H9 (cell line): Measurements from ENCODE around the gene DLGAP4. TPM values are rescaled to one million over a fixed set of nuclear protein-coding genes. Genes with fewer than 3 reads are reported as not detected.

Source experiments
- DNase-seq: peaks from one replicate; pipeline ENCODE4 v3.0.0-alpha.2; 2017
- H2AFZ ChIP-seq: one replicate; pipeline ENCODE4 v1.6.1; 2013; ENCODE audit warnings: mild to moderate bottlenecking, low read length, control low read depth, moderate library complexity
- H2AK5ac ChIP-seq: 2 replicates; pipeline ENCODE4 v1.6.1; 2013; ENCODE audit warnings: low read length, control low read depth, mixed read lengths; ENCODE audit not compliant: insufficient read length
- H2BK120ac ChIP-seq: one replicate; pipeline ENCODE4 v1.6.1; 2013; ENCODE audit warnings: low read depth, mild to moderate bottlenecking, low read length, control low read depth, inconsistent platforms; ENCODE audit not compliant: poor library complexity, severe bottlenecking
- H2BK12ac ChIP-seq: 2 replicates; pipeline ENCODE4 v1.6.1; 2013; ENCODE audit warnings: low read length, control low read depth, mixed read lengths, low read depth; ENCODE audit not compliant: insufficient read length
- H2BK15ac ChIP-seq: 2 replicates; pipeline ENCODE4 v1.6.1; 2013; ENCODE audit warnings: low read depth, low read length, control low read depth
- H2BK20ac ChIP-seq: one replicate; pipeline ENCODE4 v1.6.1; 2013; ENCODE audit warnings: low read depth, mild to moderate bottlenecking, low read length, control low read depth, inconsistent platforms; ENCODE audit not compliant: poor library complexity, severe bottlenecking
- H2BK5ac ChIP-seq: 2 replicates; pipeline ENCODE4 v1.6.1; 2013; ENCODE audit warnings: low read length, control low read depth, mixed read lengths; ENCODE audit not compliant: insufficient read length
- H3K14ac ChIP-seq: 2 replicates; pipeline ENCODE4 v1.6.1; 2013; ENCODE audit warnings: low read length, control low read depth; ENCODE audit not compliant: insufficient read depth
- H3K18ac ChIP-seq: 2 replicates; pipeline ENCODE4 v1.6.1; 2013; ENCODE audit warnings: low read depth, mild to moderate bottlenecking, mixed read lengths, low read length, control low read depth; ENCODE audit not compliant: insufficient read length
- H3K23ac ChIP-seq: 2 replicates; pipeline ENCODE4 v1.6.1; 2013; ENCODE audit warnings: low read length, control low read depth, mixed read lengths, low read depth; ENCODE audit not compliant: insufficient read length
- H3K23me2 ChIP-seq: 2 replicates; pipeline ENCODE4 v1.6.1; 2013; ENCODE audit warnings: low read depth, mild to moderate bottlenecking, mixed read lengths, low read length, control low read depth; ENCODE audit not compliant: insufficient read length, poor library complexity, severe bottlenecking
- H3K27ac ChIP-seq: 2 replicates; pipeline ENCODE4 v1.5.1; 2013; ENCODE audit warnings: low read length, control low read depth, mixed read lengths, low read depth; ENCODE audit not compliant: insufficient read length
- H3K27me3 ChIP-seq: 2 replicates; pipeline ENCODE4 v1.6.1; 2013; ENCODE audit warnings: low read length, control low read depth, inconsistent platforms; ENCODE audit not compliant: insufficient read depth
- H3K4ac ChIP-seq: 2 replicates; pipeline ENCODE4 v1.6.1; 2013; ENCODE audit warnings: low read depth, mild to moderate bottlenecking, control low read depth, inconsistent platforms, low read length, moderate library complexity
- H3K4me1 ChIP-seq: 2 replicates; pipeline ENCODE4 v1.6.1; 2013; ENCODE audit warnings: low read length, control low read depth, inconsistent platforms; ENCODE audit not compliant: insufficient read depth
- H3K4me2 ChIP-seq: 2 replicates; pipeline ENCODE4 v1.6.1; 2013; ENCODE audit warnings: low read length, control low read depth, mixed read lengths; ENCODE audit not compliant: insufficient read length, insufficient read depth
- H3K56ac ChIP-seq: 2 replicates; pipeline ENCODE4 v1.6.1; 2013; ENCODE audit warnings: low read depth, mild to moderate bottlenecking, mixed read lengths, low read length, control low read depth; ENCODE audit not compliant: insufficient read length
- H3K79me1 ChIP-seq: 2 replicates; pipeline ENCODE4 v1.6.1; 2013; ENCODE audit warnings: low read depth, mild to moderate bottlenecking, moderate library complexity, low read length, control low read depth, inconsistent platforms; ENCODE audit not compliant: insufficient read depth, poor library complexity, severe bottlenecking
- H3K79me2 ChIP-seq: 2 replicates; pipeline ENCODE4 v1.6.1; 2013; ENCODE audit warnings: low read length, control low read depth, inconsistent platforms; ENCODE audit not compliant: insufficient read depth
- H3K9ac ChIP-seq: 2 replicates; pipeline ENCODE4 v1.6.1; 2013; ENCODE audit warnings: low read length, control low read depth, mixed read lengths; ENCODE audit not compliant: insufficient read length; ENCODE audit errors: extremely low read depth
- H3K9me3 ChIP-seq: one replicate; pipeline ENCODE4 v1.6.1; 2013; ENCODE audit warnings: low read depth, low read length, inconsistent platforms; ENCODE audit not compliant: control insufficient read depth
- H3T11ph ChIP-seq: one replicate; pipeline ENCODE4 v1.6.1; 2013; ENCODE audit warnings: mild to moderate bottlenecking, low read length, control low read depth, inconsistent platforms
- H4K20me1 ChIP-seq: one replicate; pipeline ENCODE4 v1.6.1; 2013; ENCODE audit not compliant: control insufficient read depth, insufficient read length, insufficient read depth
- H4K5ac ChIP-seq: 2 replicates; pipeline ENCODE4 v1.6.1; 2013; ENCODE audit warnings: low read depth, mild to moderate bottlenecking, mixed read lengths, low read length, control low read depth; ENCODE audit not compliant: insufficient read length
- H4K8ac ChIP-seq: replicated peaks from 2 replicates; pipeline ENCODE4 v1.6.1; 2013; ENCODE audit warnings: low read length, control low read depth, mixed read lengths, low read depth; ENCODE audit not compliant: insufficient read length
- H4K91ac ChIP-seq: 2 replicates; pipeline ENCODE4 v1.6.1; 2013; ENCODE audit warnings: low read depth, mild to moderate bottlenecking, moderate library complexity, mixed read lengths, low read length, control low read depth; ENCODE audit not compliant: insufficient read length
- H3K27ac Mint-ChIP-seq, 3 experiments: 2 replicates in 2 of 3; 3 replicates in 1 of 3; pipeline ENCODE4 v1.8.0; 2020 to 2021; ENCODE audit warnings: mixed read lengths in 3 of 3, mild to moderate bottlenecking in 1 of 3, moderate library complexity in 1 of 3
- H3K27me3 Mint-ChIP-seq: 2 replicates; pipeline ENCODE4 v1.8.0; 2021; ENCODE audit warnings: low read depth, mild to moderate bottlenecking, moderate library complexity, mixed read lengths
- H3K36me3 Mint-ChIP-seq, 3 experiments: 2 replicates in 2 of 3; 3 replicates in 1 of 3; pipeline ENCODE4 v1.8.0; 2020 to 2021; ENCODE audit warnings: low read depth in 3 of 3, mixed read lengths in 3 of 3; ENCODE audit not compliant: insufficient read depth in 1 of 3
- H3K4me1 Mint-ChIP-seq, 2 experiments: 2 replicates each; pipeline ENCODE4 v1.8.0; 2020; ENCODE audit warnings: mixed read lengths in 2 of 2
- H3K4me3 Mint-ChIP-seq, 2 experiments: 2 replicates in 1 of 2; 3 replicates in 1 of 2; pipeline ENCODE4 v1.8.0; 2020 to 2021; ENCODE audit warnings: mild to moderate bottlenecking in 2 of 2, mixed read lengths in 2 of 2, moderate library complexity in 1 of 2
- H3K9me3 Mint-ChIP-seq, 2 experiments: 2 replicates in 1 of 2; 3 replicates in 1 of 2; pipeline ENCODE4 v1.8.0; 2020; ENCODE audit warnings: mild to moderate bottlenecking in 2 of 2, mixed read lengths in 2 of 2, moderate library complexity in 1 of 2
- WGBS: extraction: QIAGEN DNeasy Blood & Tissue Kit; methylation state at CpG from one replicate; pipeline ENCODE4 v1.1.7; 2013; ENCODE audit warnings: missing lambda C conversion rate, low lambda C conversion rate, mixed read lengths; ENCODE audit not compliant: insufficient read length; ENCODE audit errors: extremely low coverage; 5-methylcytosine and 5-hydroxymethylcytosine counted together
- total RNA-seq: library from RNA; stranded (reverse); gene quantifications from 2 replicates; pipeline ENCODE4 v1.2.1, GENCODE V29; 2021
- TF ChIP-seq, protein P1 (sequence below): fragments of 200-600 bp; sonication (generic); conservative IDR thresholded peaks from 3 replicates; pipeline ENCODE4 v1.8.0; 2021; ENCODE audit warnings: antibody characterized with exemption, mild to moderate bottlenecking

DLGAP4 gene
- total RNA-seq, 1 experiment from 2014 or later, result 48.0 TPM

DNA sequence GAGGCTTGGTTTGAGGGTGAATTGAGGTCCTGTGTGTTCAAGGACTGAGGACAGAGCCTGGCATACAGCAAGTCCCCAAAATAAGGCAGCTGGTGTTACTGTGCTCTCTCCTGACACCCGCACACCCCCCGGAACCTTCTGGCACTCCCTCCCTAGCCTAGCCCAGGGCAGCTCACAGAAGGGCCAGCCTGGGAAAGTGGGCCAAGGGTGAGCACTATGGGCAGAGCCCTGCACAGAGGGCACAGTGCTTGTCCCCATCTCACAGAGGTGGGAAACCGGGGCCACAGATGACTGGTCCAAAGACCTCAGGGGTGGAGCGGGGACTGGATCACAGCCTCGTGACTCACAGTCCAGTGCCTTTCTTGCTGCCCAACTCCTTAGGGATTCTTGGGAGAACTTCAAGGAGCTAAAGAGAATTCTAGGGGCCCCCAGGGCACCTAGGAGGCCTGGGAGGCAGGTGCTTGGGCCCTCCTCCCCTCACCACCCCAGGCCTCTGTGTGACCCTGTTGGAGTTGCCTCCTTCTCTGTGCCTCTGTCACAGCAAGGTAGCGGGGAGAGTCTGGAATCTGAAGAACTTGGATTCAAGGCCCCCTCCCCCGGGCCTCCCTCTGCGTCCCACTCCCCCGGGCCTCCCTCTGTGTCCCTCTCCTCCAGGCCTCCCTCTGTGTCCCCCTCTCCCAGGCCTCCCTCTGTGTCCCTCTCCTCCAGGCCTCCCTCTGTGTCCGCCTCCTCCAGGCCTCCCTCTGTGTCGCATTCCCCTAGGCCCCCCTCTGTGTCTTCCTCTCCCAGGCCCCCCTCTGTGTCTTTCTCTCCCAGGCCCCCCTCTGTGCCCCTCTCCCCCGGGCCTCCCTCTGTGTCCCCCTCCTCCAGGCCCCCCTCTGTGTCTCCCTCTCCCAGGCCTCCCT lies 13.5 kb downstream of the DLGAP4 start:
- no peak overlapping the region for H3K23ac ChIP-seq
- Mint-ChIP-seq H3K27ac (no peak overlapping the region), H3K36me3 (peaks cover 0 to under 1% (median 0%) of the 10 kb centered on the region in 3 experiments; a peak in 1 of 7 replicates), H3K27me3 (peaks cover 18% of the 10 kb centered on the region), H3K4me3 (no peak overlapping the region), H3K9me3 (peaks cover 3 to 4% of the 10 kb centered on the region in 2 experiments; a peak in 4 of 5 replicates), H3K4me1 (peaks cover 12 to 19% of the 10 kb centered on the region in 2 experiments)
- H2AFZ ChIP-seq, result no peak overlapping the region
- no peaks in the 10 kb centered on the region for H3K79me1 ChIP-seq
- H4K91ac ChIP-seq, result no peak overlapping the region
- no peak overlapping the region for H3K14ac ChIP-seq
- no peak overlapping the region for H2BK15ac ChIP-seq
- H2BK20ac ChIP-seq, result no peak overlapping the region
- no peak overlapping the region for H3T11ph ChIP-seq
- H2BK120ac ChIP-seq, result no peak overlapping the region
- H3K4me1 ChIP-seq, result no peaks in the 10 kb centered on the region
- TF ChIP-seq, protein P1, sequence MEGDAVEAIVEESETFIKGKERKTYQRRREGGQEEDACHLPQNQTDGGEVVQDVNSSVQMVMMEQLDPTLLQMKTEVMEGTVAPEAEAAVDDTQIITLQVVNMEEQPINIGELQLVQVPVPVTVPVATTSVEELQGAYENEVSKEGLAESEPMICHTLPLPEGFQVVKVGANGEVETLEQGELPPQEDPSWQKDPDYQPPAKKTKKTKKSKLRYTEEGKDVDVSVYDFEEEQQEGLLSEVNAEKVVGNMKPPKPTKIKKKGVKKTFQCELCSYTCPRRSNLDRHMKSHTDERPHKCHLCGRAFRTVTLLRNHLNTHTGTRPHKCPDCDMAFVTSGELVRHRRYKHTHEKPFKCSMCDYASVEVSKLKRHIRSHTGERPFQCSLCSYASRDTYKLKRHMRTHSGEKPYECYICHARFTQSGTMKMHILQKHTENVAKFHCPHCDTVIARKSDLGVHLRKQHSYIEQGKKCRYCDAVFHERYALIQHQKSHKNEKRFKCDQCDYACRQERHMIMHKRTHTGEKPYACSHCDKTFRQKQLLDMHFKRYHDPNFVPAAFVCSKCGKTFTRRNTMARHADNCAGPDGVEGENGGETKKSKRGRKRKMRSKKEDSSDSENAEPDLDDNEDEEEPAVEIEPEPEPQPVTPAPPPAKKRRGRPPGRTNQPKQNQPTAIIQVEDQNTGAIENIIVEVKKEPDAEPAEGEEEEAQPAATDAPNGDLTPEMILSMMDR, result no peak
- no peak overlapping the region for H3K4ac ChIP-seq
- no peaks in the 10 kb centered on the region for H3K79me2 ChIP-seq
- H3K9me3 ChIP-seq, result no peaks in the 10 kb centered on the region
- H4K20me1 ChIP-seq, result no peaks in the 10 kb centered on the region
- no peak overlapping the region for H2BK5ac ChIP-seq
- no peak overlapping the region for H3K27ac ChIP-seq
- H4K5ac ChIP-seq, result no peak overlapping the region
- H2AK5ac ChIP-seq, result no peak overlapping the region
- no peaks in the 10 kb centered on the region for H3K27me3 ChIP-seq
- H3K56ac ChIP-seq, result no peak overlapping the region
- H3K23me2 ChIP-seq, result no peaks in the 10 kb centered on the region
- no CpG with 5 or more reads among the region's 12 CpGs for WGBS
- DNase-seq, result peak; percentile 22
- no peak overlapping the region for H4K8ac ChIP-seq
- H3K18ac ChIP-seq, result no peak overlapping the region
- no peak overlapping the region for H3K9ac ChIP-seq
- H2BK12ac ChIP-seq, result no peak overlapping the region
- no peak overlapping the region for H3K4me2 ChIP-seq
